ENCODE data around the gene TMED5.

DNA sequence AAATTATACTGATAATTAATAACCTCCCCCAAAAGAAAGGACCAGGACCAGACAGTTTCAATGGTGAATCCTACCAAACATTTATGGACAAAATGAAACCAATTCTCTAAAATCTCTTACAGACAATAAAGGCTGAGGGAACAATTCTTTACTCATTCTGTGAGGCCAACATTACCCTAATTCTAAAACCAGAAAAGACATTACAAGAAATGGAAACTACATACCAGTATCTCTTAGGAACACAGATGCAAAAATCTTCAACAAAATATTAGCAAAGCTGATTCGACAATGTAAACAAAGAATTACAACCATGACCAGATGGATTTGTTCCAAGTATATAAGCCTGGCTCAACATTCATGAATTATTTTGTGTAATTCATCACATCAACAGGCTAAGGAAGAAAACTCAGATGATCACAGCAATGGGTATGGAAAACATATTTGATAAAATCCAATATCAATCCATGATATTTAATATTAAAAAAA lies 8.6 kb downstream of the TMED5 start:
- TF ChIP-seq, protein P1, sequence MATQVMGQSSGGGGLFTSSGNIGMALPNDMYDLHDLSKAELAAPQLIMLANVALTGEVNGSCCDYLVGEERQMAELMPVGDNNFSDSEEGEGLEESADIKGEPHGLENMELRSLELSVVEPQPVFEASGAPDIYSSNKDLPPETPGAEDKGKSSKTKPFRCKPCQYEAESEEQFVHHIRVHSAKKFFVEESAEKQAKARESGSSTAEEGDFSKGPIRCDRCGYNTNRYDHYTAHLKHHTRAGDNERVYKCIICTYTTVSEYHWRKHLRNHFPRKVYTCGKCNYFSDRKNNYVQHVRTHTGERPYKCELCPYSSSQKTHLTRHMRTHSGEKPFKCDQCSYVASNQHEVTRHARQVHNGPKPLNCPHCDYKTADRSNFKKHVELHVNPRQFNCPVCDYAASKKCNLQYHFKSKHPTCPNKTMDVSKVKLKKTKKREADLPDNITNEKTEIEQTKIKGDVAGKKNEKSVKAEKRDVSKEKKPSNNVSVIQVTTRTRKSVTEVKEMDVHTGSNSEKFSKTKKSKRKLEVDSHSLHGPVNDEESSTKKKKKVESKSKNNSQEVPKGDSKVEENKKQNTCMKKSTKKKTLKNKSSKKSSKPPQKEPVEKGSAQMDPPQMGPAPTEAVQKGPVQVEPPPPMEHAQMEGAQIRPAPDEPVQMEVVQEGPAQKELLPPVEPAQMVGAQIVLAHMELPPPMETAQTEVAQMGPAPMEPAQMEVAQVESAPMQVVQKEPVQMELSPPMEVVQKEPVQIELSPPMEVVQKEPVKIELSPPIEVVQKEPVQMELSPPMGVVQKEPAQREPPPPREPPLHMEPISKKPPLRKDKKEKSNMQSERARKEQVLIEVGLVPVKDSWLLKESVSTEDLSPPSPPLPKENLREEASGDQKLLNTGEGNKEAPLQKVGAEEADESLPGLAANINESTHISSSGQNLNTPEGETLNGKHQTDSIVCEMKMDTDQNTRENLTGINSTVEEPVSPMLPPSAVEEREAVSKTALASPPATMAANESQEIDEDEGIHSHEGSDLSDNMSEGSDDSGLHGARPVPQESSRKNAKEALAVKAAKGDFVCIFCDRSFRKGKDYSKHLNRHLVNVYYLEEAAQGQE (IDR thresholded peaks at IDR 0.05; ENCODE audit: borderline replicate concordance): no peak
- TF ChIP-seq SMC3 (conservative IDR thresholded peaks at IDR 0.05; ENCODE audit: poor library complexity): no peak
- TF ChIP-seq EP300 (conservative IDR thresholded peaks at IDR 0.05; ENCODE audit: poor library complexity, severe bottlenecking): no peak
- no peak for TF ChIP-seq EZH2 (IDR thresholded peaks at IDR 0.05; ENCODE audit: borderline replicate concordance, insufficient read depth, low read length, poor library complexity, severe bottlenecking)
- no peak for TF ChIP-seq CTCF (IDR thresholded peaks at IDR 0.05; ENCODE audit: poor library complexity, severe bottlenecking)
